T-helper 1 cell treated with Interleukin-12 subunit alpha and Interleukin-12 subunit beta and Interleukin-4 antibody, amounts not matched to agents 30 μg/mL and 1 μg/mL, for 36 hours (primary cell): Measurements from ENCODE around the gene NPLOC4.
"Not testable (repeated sequence)": the region's sequence is repeated elsewhere in the genome, so short reads cannot be mapped to it uniquely, and the experiment has no call there.

Source experiments
- H3K27ac Mint-ChIP-seq: one replicate; pipeline ENCODE4 v1.8.0; 2021; ENCODE audit warnings: mild to moderate bottlenecking, mixed read lengths
- H3K27me3 Mint-ChIP-seq: one replicate; pipeline ENCODE4 v1.8.0; 2021; ENCODE audit warnings: low read depth, mixed read lengths
- H3K36me3 Mint-ChIP-seq: one replicate; pipeline ENCODE4 v1.8.0; 2021; ENCODE audit warnings: low read depth, mixed read lengths
- H3K4me1 Mint-ChIP-seq: one replicate; pipeline ENCODE4 v1.8.0; 2021; ENCODE audit warnings: low read depth, mixed read lengths
- H3K4me3 Mint-ChIP-seq: one replicate; pipeline ENCODE4 v1.8.0; 2021; ENCODE audit warnings: mild to moderate bottlenecking, moderate library complexity, mixed read lengths
- H3K9me3 Mint-ChIP-seq: one replicate; pipeline ENCODE4 v1.8.0; 2021; ENCODE audit warnings: mixed read lengths

Gene NPLOC4

GRCh38 chr17:81539571-81539900, 97.4 kb downstream of the NPLOC4 start:
- Mint-ChIP-seq H3K27ac (no peak overlapping the region), H3K36me3 (peaks cover 4% of the 10 kb centered on the region), H3K27me3 (peaks cover 16% of the 10 kb centered on the region), H3K4me3 (no peak overlapping the region), H3K9me3 (no peaks in the 10 kb centered on the region), H3K4me1 (no peaks in the 10 kb centered on the region)

- Mint-ChIP-seq H3K9me3 (no peaks in the 10 kb centered on the region), H3K27me3 (peaks cover 16% of the 10 kb centered on the region), H3K27ac (no peak overlapping the region), H3K4me1 (no peaks in the 10 kb centered on the region), H3K36me3 (peaks cover 4% of the 10 kb centered on the region), H3K4me3 (no peak overlapping the region)
These were observed 98.0 kb downstream of the NPLOC4 start for GRCh38 chr17:81538651-81539570.

GRCh38 chr17:81537856-81538555, 98.9 kb downstream of the NPLOC4 start:
- no peak overlapping the region for H3K27ac Mint-ChIP-seq
- no peak overlapping the region for H3K4me3 Mint-ChIP-seq
- H3K36me3 Mint-ChIP-seq, result peaks cover 4% of the 10 kb centered on the region
- H3K9me3 Mint-ChIP-seq, result no peaks in the 10 kb centered on the region
- H3K4me1 Mint-ChIP-seq, result no peaks in the 10 kb centered on the region
- peaks cover 16% of the 10 kb centered on the region for H3K27me3 Mint-ChIP-seq

- Mint-ChIP-seq H3K27me3 (peaks cover 16% of the 10 kb centered on the region), H3K9me3 (no peaks in the 10 kb centered on the region), H3K4me1 (no peaks in the 10 kb centered on the region), H3K36me3 (peaks cover 4% of the 10 kb centered on the region), H3K4me3 (no peak overlapping the region), H3K27ac (no peak overlapping the region)
These were observed 99.5 kb downstream of the NPLOC4 start for GRCh38 chr17:81537343-81537855.

- no peak overlapping the region for H3K4me3 Mint-ChIP-seq
- peaks cover 4% of the 10 kb centered on the region for H3K36me3 Mint-ChIP-seq
- no peak overlapping the region for H3K27ac Mint-ChIP-seq
- no peaks in the 10 kb centered on the region for H3K4me1 Mint-ChIP-seq
- no peaks in the 10 kb centered on the region for H3K9me3 Mint-ChIP-seq
- H3K27me3 Mint-ChIP-seq, result peaks cover 16% of the 10 kb centered on the region
These were observed 100.3 kb downstream of the NPLOC4 start for GRCh38 chr17:81536299-81537290.

GRCh38 chr17:81535480-81536298, 101.2 kb downstream of the NPLOC4 start:
- Mint-ChIP-seq H3K4me1 (no peaks in the 10 kb centered on the region), H3K4me3 (no peak overlapping the region), H3K27me3 (peaks cover 16% of the 10 kb centered on the region), H3K9me3 (no peaks in the 10 kb centered on the region), H3K27ac (no peak overlapping the region), H3K36me3 (peaks cover 4% of the 10 kb centered on the region)

- H3K4me3 Mint-ChIP-seq, result no peak overlapping the region
- no peaks in the 10 kb centered on the region for H3K4me1 Mint-ChIP-seq
- no peaks in the 10 kb centered on the region for H3K9me3 Mint-ChIP-seq
- peaks cover 4% of the 10 kb centered on the region for H3K36me3 Mint-ChIP-seq
- H3K27me3 Mint-ChIP-seq, result peaks cover 16% of the 10 kb centered on the region
- no peak overlapping the region for H3K27ac Mint-ChIP-seq
These were observed 101.9 kb downstream of the NPLOC4 start for GRCh38 chr17:81535007-81535328.

GRCh38 chr17:81534157-81535006, 102.5 kb downstream of the NPLOC4 start:
- Mint-ChIP-seq H3K36me3 (peaks cover 4% of the 10 kb centered on the region), H3K27me3 (peaks cover 16% of the 10 kb centered on the region), H3K4me1 (no peaks in the 10 kb centered on the region), H3K27ac (no peak overlapping the region), H3K4me3 (no peak overlapping the region), H3K9me3 (no peaks in the 10 kb centered on the region)

GRCh38 chr17:81533339-81534141, 103.4 kb downstream of the NPLOC4 start:
- no peak overlapping the region for H3K27ac Mint-ChIP-seq
- H3K27me3 Mint-ChIP-seq, result peaks cover 16% of the 10 kb centered on the region
- H3K4me3 Mint-ChIP-seq, result no peak overlapping the region
- H3K36me3 Mint-ChIP-seq, result peaks cover 4% of the 10 kb centered on the region
- H3K4me1 Mint-ChIP-seq, result no peaks in the 10 kb centered on the region
- H3K9me3 Mint-ChIP-seq, result no peaks in the 10 kb centered on the region

- H3K36me3 Mint-ChIP-seq, result no peaks in the 10 kb centered on the region
- no peak overlapping the region for H3K27ac Mint-ChIP-seq
- no peak overlapping the region for H3K4me3 Mint-ChIP-seq
- H3K27me3 Mint-ChIP-seq, result peaks cover 12% of the 10 kb centered on the region
- H3K4me1 Mint-ChIP-seq, result no peaks in the 10 kb centered on the region
- H3K9me3 Mint-ChIP-seq, result no peaks in the 10 kb centered on the region
These were observed 104.2 kb downstream of the NPLOC4 start for GRCh38 chr17:81532490-81533287.

GRCh38 chr17:81531998-81532404, 104.9 kb downstream of the NPLOC4 start:
- not testable (repeated sequence) for H3K4me3 Mint-ChIP-seq, H3K27ac Mint-ChIP-seq, H3K4me1 Mint-ChIP-seq, H3K36me3 Mint-ChIP-seq, H3K9me3 Mint-ChIP-seq
- peaks cover 12% of the 10 kb centered on the region for H3K27me3 Mint-ChIP-seq

GRCh38 chr17:81531013-81531412, 105.9 kb downstream of the NPLOC4 start:
- H3K4me3 Mint-ChIP-seq, H3K9me3 Mint-ChIP-seq, H3K4me1 Mint-ChIP-seq, H3K36me3 Mint-ChIP-seq, H3K27me3 Mint-ChIP-seq, H3K27ac Mint-ChIP-seq: not testable (repeated sequence)
